GM18517 (cell line): ENCODE measurements around the gene CNNM3.
A peak's percentile ranks its signal among the peaks of the same experiment; 100 is the strongest.
"Not testable (repeated sequence)": the region's sequence is repeated elsewhere in the genome, so short reads cannot be mapped to it uniquely, and the experiment has no call there.

Experiments used
- ATAC-seq: cut with Tn5 transposase; IDR thresholded peaks from one replicate; pipeline ENCODE4 v1.9.1; 2021; ENCODE audit warnings: mild to moderate bottlenecking, moderate library complexity; ENCODE audit not compliant: unreplicated experiment

Gene CNNM3

GRCh38 chr2:96816127-96816835 lies at the start of gene CNNM3:
Gene CNNM3, plus strand, starts transcription at chr2:96816268. Its CDS starts 10 bp downstream, at chr2:96816278.
- peak; percentile 76 for ATAC-seq

GRCh38 chr2:96767135-96767871 lies 48.8 kb upstream of the CNNM3 start:
- no peak for ATAC-seq

- no peak for ATAC-seq
These were observed 47.9 kb upstream of the CNNM3 start for GRCh38 chr2:96768083-96768561.

- no peak for ATAC-seq
These were observed 46.3 kb upstream of the CNNM3 start for GRCh38 chr2:96769814-96770213.

GRCh38 chr2:96770442-96771202 lies 45.4 kb upstream of the CNNM3 start:
- no peak for ATAC-seq

GRCh38 chr2:96771796-96772618 lies 44.1 kb upstream of the CNNM3 start:
- no peak for ATAC-seq

GRCh38 chr2:96772903-96773671 lies 43.0 kb upstream of the CNNM3 start:
- ATAC-seq, result peak; percentile 50

GRCh38 chr2:96773922-96774321 lies 42.1 kb upstream of the CNNM3 start:
- no peak for ATAC-seq

- no peak for ATAC-seq
These were observed 40.9 kb upstream of the CNNM3 start for GRCh38 chr2:96775160-96775559.

- no peak for ATAC-seq
These were observed 32.7 kb upstream of the CNNM3 start for GRCh38 chr2:96783388-96783787.

GRCh38 chr2:96787411-96787810 lies 28.7 kb upstream of the CNNM3 start:
- ATAC-seq, result no peak

GRCh38 chr2:96788442-96789244 lies 27.4 kb upstream of the CNNM3 start:
- ATAC-seq, result no peak

GRCh38 chr2:96789245-96789617 lies 26.8 kb upstream of the CNNM3 start:
- no peak for ATAC-seq

GRCh38 chr2:96792772-96793749 lies 23.0 kb upstream of the CNNM3 start:
- no peak for ATAC-seq

- no peak for ATAC-seq
These were observed 21.0 kb upstream of the CNNM3 start for GRCh38 chr2:96795076-96795475.

GRCh38 chr2:96796497-96796896 lies 19.6 kb upstream of the CNNM3 start:
- not testable (repeated sequence) for ATAC-seq

GRCh38 chr2:96797066-96797625 lies 18.9 kb upstream of the CNNM3 start:
- ATAC-seq, result no peak
